Stimulated activated CD4-positive, alpha-beta T cell treated with anti-CD3 and anti-CD28 coated beads, Interleukin-4, amount 100 ng/mL, for 4 hours (primary cell): Measurements from ENCODE around the gene CSF3.
A peak's percentile ranks its signal among the peaks of the same experiment; 100 is the strongest.

ENCODE experiments used
- DNase-seq, 2 experiments: peaks; one replicate each; pipeline ENCODE4 v3.0.0-alpha.2; 2020

Gene CSF3

DNA sequence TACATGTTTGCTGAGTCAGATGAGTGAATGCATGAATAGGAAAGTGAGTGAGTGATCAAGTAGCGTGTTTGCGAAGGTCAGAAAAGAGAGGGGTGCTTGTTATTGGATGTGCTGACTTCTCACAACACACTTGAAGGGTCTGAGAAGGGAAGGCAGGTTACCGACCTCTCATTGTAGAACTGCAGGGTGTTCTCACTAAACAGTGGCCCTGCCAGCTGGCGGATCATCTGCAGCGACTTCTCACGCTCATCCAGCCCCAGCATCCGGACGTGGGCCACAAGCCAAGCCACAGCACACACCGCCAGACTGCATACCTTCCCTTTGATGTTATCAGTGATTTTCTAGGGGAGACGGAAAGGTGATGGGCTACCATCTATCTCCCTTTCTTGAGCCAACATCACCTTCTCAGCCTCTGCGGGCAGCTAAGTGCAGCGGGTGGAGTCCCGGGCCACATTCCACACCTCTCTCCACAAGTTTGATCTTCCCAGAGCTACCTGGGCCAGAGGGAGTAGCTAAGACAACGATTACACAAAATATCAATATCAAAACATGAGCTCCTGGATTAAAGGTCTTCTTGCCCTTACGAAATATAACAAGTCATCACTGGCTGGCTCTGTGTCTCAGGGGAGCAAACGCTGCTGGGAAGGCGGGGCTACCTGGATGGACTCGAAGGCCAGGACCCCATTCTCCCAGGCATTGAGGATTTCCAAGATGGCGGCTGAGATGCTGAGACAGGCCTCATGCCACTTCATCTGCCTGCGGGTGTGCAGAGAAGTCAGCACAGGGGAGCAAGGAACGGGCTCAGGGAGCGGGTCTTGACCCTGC is 11.0 kb downstream of the CSF3 start:
- DNase-seq: peak; percentile 13 to 40

DNA sequence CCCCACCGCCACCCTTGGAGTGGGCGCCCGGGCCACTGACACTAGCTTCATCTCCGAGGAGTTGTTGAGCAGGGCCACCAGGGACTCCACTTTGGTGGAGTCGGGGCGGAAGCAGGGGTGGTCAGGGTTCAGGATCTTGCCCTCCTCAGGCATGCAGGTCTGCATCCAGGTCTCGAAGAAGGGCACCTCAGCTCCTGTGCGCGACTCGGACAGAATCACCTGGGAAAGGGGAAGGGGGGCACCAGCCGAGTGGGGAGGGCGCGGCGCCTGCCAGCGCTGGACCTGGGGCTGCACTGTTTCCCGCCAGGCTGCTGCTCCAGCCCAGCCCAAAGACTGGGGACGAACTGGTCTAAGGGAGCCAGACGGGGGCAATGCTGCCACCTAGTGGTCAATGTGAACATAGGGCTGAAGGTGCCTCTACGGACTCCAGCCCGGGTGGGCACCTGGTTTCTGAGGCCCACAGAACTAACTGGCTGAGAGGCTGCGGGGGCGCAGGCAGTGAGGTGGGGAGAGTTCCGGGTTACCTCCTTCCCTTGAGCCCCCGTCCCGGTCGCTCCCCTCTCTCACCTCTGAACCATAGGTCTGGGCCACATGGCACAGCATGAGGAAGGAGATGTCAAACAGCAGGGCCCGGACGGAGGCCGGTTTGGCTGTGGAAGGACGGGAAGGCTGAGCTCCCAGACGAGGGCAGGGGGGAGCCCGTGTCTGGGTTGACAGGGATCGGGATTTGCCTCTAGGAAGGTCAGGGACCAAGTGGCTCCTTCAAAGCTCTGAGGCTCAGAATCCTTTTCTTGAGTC is 11.8 kb downstream of the CSF3 start:
- peak; percentile 65 to 68 for DNase-seq

DNA sequence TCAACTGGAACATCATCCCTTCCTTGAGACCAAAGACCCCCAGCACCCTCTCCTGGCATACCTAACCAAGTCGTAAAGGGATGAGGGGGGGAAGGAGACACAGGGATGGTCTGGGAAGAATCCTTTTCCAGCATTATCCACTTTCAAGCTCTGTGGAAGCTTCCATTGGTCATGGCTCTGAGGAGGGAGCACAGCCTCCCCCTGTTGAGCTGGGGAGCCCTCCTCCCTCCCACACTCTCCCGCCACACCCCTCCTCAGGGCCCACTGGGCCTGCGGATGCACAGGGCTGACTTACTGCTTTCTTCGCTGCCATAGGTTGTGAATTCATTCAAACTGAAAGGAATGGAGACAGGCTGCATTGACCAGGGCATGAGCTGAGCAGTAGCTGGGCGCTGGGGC is 12.4 kb downstream of the CSF3 start:
- no peak for DNase-seq

DNA sequence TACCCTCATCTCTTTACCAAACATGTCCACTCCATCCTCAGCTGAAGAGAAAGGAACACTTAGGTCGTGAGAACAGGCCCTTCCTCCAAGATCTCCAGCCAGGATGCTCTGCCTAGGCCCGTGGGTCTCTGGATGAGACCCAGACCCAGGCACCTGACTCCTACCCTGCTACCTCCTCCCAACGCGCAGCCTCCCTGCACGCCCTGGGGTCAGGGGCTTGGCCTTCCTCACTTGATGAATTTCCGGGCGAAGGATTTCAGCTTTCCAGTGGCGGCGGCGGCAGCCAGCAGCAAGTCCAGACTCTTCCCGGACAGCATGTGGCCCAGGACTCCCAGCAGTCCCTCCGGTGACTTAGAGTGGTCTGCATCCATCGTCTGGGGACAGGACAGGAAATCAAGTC is 13.4 kb downstream of the CSF3 start:
- DNase-seq: no peak

DNA sequence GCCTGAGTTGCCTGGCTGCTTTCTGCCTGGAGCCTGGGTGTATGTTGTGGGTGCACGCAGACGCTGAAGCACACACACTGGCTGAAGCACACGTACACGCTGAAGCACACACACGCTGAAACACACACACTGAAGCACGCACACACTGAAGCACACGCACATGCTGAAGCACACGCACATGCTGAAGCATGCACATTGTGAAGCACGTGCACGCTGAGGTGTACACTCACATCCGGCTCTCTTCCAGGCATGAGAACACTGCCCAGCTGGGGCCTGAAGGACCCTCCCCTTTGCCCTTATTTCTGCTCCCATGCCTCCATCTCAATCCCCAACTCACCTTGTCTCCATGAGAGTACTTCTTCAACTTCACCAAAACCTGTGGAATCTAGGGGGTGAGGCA is 16.5 kb downstream of the CSF3 start:
- DNase-seq: no peak

DNA sequence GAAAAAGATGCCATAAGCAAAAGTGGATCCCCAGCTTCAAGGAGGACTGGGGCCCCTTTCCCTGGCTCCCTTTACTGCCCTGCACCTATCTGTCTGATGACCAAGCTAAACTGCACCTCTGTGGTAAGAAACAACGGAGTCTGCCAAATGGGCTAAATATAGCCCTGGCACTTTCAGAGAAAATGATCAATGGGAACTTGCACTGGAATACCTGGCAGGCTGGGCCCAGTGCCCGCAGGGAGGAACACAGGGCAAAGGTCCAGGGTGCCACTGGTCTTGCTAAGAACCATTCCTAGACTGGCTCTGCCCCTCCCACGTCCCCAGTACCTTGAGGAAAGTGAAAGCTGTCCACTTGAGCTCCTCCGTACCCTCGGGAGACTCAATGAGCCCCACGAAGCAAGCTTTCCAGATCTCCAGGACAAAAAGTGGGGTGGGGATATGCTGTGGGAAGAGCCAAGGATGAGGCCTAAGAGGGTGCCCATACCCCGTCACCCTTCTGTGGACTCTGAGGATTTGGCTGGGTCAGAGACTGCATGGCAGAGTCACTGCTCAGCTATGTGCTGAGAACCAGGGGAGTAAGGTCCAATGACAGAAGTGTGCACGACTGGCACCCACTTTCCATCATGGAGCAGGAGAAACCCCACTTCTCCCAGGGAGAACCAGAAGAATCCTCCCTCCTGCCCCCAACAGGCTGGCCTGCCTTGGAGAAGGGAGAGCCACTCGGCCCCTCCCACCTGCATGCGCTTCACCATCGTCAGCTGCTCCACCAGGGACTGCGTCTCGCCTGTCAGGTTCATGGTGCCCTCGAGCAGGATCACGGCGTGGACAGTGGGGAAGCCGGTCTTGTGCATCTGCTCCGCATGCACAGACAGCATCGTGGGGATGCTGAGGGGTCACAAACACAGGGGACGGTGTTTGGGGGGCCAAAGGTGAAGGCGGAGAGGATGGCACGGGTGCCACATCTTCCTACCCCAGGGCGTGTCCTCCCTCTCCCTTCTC is 17.4 kb downstream of the CSF3 start:
- DNase-seq: no peak

DNA sequence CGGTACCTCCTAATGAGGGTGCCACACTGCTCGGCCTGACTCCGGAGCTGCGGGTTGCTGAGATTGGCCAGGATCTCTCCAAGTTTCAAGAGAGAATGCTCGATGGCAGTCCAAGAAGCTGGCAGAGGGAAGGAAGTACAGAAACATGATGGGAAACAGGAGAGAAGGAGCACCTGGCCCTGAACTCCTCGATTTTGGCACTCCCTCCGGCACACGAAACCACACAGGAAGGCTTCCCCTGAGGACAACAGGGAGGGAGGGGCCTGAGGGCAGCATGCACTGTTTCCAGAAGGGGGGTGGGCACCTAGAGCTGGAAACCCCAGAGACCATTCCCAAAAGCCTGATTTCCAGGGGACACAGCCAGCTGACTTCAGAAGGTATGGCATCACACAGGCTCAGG is 18.1 kb downstream of the CSF3 start:
- no peak for DNase-seq

DNA sequence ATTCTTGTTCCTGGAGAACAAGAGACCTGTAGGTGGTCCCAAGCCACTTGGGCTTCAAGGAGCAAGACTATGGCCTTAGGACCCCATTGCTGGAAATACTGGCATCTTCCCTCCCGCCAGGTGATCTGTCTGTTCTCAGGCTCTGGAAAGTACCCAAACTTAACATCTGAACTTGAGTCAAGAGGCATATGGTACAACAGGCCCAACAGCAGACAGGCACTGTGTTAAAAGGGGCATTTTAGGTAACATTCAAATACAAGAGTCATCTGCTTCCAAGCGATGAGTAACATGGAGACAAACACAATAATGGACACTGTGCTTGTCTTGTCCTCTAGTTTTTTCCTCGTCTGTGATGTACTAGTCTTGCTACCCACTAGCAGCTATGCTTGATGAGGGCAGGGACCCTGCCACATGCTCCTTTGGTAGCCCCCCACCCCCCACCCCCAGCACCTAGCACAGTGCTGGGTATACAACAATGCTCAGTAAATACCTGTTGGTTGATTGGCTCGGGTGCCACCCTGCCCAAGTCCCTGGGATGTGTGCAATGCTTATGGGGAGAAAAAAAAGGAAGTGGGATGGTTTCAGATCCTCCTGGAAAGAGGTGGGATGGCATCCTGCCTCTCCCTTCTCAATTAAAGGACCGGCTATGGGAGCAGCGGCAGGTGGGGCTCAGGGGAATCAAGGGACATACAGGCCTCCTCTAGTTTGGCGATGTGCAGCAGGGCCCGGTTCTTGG is 19.4 kb downstream of the CSF3 start:
- DNase-seq: no peak

DNA sequence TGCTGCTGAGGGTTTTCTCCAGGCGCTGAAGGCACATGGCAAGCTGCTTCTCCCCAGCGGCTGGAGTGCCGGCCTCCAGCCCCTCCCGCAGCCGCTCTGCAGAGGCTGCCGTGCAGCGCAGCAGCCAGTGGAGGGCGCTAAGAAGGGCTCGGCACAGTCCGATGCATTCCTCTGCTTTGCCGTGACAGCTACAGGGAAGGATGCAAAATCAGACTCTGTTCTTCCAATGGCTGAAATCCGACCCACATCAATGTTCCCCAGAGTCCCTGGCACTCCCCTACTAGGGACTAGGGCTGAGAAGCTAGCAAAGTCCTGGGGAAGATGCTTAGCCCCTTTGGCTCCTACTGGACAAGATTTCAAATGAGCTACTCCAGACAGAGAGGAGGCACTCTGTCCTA is 19.9 kb downstream of the CSF3 start:
- DNase-seq: no peak

DNA sequence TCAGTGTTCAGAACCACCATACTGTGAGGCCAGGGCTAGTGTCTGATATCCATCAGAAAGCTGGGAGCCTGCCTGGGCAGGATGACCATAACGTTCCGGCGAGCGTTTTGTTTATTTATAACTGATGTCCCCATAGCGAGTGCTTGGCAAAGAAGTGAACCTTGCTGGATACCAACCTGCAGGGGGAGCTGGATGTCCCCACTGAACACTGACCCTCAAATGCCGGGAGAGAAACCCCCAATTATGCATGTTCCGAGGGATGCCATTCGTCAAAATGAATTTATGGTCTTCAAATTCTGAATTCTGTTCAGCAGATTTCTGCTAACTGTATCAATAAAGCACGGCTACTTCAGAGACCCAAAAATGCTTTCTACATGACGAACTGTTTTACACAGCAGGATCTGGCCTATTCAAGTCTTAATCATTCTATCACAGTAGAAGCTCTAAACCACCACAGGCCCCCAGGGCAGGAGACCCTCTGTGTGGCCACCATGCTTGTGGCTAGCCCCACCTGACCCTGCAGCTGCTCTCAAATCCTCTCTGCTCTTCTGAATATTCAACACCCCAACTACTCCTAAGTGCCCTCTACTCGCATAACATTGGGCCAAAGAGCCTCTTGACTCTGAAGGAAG is 23.8 kb downstream of the CSF3 start:
- DNase-seq: no peak

DNA sequence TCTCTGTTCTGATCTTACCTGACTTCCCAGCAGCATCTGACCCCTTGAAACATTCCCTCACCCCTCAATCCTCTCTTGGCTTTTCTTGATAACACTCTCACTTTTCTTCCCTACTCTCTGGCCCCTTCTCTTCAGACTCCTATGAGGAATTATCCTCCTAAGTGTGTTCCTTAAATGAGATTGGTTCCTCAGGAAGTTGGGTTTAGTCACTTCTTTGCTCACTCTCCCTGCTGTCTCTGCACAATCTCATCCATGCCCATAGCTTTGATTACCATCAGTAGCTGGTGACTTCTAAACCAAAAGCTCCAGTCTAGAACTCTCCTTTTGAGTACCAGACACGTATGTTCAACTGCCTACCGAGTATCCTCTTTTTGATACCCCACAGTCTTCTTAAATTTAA is 26.0 kb downstream of the CSF3 start:
- no peak for DNase-seq

DNA sequence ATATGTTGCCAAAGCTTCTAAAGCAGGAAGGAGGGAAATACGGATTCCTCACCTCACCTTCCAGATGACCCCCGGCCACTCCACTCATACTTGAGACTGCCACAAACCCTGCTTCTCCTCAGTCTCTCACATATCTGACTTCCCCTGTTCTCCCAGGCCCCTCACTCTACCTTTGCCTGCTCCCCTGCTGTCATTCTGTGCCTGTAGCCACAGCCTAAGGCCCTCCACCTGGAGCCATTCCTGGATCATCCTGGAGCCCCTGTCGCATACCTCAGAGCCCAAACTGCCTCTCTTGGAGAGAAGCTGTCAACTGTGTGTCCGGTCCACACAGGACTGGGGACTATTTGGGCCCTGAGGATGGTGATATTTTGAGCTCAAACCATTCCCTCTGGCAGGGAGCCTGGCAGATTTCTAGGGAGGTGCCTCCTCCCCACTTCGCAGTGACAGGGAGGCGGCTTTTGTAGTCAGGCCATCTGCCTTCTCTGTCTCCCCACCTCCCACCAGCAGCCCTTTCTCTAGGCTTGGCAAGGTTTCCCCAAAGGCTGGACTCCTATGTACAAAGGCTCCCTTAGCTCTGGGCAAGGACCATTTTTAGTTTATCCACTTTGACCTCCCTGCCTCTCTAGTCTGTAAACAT is 41.3 kb downstream of the CSF3 start:
- DNase-seq: no peak

DNA sequence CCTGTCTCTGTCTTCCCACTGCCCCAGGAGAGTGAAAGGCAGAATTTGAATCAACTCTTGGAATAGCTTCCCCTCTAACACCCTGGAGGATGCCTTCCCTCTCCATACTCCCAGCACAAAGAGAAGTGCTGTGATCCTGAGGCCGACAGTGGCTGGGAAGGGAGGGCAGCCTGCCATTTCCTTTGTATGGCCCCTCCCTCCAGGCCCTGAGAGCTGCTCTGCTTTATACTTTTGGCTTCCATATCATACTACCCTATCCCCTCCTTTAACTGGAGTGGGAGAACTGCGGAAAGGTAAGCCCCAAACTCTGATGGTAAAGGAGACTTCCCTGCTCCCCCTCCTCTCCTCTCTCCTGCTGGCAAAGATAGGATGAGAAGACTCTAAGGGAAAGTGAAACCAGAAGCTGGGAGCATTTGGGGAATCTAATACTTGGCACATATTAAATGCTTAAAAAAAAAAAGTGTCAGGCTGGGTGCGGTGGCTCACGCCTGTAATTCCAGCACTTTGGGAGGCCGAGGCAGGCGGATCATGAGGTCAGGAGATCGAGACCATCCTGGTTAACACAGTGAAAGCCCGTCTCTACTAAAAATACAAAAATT is 43.0 kb downstream of the CSF3 start:
- DNase-seq: no peak

DNA sequence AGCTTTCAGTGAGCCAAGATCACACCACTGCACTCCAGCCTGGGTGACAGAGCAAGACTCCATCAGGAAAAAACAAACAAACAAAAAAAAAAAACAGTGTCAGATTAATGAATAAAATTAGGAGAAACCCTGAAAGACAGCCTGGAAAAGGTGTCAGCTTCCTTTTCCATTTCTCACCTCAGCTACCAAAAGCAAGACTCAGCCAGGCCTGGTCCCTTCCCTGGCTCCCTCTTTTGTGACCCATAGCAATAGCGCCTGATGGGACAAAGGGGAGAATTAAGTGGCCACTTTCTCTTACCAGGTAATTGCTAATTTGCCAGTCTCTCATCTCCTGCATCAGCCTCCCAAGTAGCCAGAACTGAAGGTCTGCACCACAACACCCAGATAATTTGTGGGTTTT is 43.6 kb downstream of the CSF3 start:
- DNase-seq: no peak

DNA sequence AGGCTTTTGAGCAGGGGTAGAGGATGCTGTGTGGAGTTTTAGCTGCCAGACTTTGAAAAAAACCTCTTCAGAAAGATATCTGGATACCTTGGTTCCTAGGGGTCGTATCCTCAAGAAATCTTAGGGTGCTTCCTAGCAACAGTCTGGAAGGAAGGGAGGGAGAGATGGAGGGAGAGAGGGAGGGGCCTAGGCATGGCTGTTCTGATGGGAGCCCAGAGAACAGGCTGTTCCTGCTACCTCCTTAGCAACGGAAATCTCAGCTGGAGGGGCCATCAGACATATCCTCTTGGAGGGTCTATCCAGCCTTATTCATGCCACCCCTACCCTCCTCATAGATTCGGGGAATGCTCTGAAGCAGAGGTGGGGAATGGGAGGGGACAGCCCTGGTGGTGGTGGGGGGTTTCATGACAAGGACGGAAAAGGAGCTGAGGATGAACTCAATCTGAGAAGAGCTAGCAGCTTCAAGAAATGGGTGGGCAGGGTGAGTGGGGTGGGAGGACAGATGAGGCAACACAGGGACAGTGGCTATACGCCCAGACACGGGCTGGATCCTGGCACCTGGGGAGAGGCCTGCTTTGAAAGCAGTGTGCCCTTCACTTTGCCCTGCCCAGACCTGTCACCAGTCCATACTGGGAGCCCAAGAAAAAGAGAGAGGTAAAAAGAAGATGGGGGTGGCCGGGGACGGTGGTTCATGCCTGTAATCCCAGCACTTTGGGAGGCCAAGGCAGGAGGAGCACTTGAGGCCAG is 44.7 kb downstream of the CSF3 start:
- no peak for DNase-seq

DNA sequence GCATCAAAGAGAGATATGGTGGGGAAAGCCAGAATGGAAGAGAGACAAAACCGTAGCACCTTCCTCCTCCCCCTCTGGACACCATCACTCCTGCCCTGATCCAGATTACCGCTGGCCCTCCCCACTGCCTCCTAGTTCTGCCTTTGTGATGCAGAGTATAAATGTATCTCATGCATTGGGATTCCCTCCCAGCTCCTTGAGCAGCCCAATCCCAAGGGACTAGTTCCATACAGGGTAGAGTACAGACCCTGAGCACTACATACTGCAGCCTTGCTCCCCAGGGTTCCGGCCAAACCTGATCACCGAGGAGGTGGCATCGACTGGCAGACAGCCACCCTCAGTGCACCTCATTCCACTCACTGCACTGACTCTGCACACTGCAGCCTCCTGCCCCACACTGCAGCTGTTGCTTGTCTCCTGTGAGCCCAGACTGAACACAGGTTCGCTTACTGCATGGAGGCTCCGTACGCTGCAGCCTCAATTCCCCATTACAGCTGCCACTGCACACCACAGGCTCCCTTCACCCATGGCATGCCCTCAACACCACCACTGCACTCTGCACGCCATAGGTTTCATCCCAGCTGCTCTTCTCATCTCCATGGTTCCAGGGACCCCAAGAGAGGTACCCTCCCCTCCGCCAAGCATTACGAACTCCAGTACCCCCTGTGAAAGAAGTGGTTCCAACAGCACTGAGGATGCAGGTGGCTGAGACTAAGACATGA is 45.8 kb downstream of the CSF3 start:
- DNase-seq: no peak

DNA sequence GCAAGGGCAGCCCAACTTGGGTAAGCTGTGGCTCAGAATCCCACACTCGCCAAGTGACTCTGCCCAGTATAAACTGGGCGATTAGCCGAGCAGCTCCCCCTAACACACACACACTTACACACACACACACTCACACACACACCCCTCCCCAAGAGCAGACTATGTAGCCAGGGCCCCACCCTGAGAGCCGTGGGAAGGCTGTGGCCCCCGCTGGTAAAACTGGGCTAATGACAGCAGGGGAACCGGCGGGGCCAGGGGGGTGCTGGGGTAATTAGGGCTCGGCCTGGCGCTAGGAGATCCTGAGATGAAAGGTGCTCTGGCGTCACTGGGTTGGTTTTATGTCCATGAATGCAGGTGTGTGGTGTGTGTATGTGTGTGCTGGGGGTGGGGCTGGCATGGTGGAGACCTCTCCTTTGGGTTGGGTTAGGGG is 46.4 kb downstream of the CSF3 start:
- no peak for DNase-seq

DNA sequence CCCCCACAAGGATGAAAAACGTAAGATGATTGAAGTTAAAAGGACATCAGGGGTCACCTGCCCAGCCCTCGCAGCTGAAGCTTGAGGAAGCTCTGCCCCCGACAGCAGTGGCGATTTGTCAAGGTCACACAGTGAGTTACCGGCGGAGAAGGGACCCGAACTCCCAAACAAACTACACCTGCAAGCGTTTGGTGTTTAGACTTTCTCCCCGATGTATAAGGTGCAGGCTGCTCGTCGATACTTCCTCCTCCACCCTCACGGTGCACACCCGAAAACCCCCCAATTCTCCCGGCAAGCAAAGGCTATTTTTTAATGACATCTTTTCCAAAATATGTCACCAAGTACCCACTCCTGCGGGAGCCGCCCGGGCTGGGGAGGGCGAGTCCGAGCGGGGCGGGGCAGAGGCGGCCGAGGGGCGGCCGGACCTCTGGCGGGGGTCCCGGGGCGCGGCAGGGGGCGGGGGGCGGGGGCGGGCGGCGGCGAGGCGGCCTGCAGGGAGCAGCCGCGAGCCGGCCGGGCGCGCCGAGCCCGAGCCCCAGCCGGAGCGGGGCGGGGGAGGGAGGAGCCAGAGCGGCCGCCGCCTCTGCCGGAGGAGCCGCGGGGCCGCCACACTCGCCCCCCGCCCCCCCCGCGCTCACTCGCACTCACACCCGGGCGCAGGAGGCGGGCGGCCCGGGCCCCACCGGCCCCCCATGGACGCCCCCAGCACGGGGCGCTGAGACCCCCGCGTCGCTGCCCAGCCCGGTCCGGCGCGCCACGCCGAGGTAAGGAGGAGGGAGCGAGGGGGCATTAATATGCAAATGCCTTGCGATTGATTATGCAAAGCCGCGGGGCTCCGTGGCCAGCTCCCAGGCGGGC is 47.3 kb downstream of the CSF3 start, which contains the start of gene THRA:
THRA (plus strand) TSS at position 637 of the 858 bp plus-strand sequence. CDS start 11,524 bp downstream, outside the sequence.
- peak; percentile 61 to 71 for DNase-seq
